Measurements from ENCODE around the gene LGALS3BP.

- no peak for TF ChIP-seq POLR2A (IDR thresholded peaks at IDR 0.05; ENCODE audit: low read depth, low read length)
- no peak for TF ChIP-seq TAF1 (IDR thresholded peaks at IDR 0.05; ENCODE audit: borderline replicate concordance, low read depth, low read length)
- TF ChIP-seq POLR2AphosphoS5 (IDR thresholded peaks at IDR 0.05; ENCODE audit: low read depth, low read length): no peak
Measured at GRCh38 chr17:79002291-79002690, 22.6 kb upstream of the LGALS3BP start.
